Epithelial cell of esophagus (primary cell): ENCODE results near the gene ZNF18.

Source experiments
- DNase-seq: peaks from one replicate; pipeline ENCODE4 v3.0.0; 2010; ENCODE audit warnings: low read depth
- H3K4me3 ChIP-seq: 2 replicates; pipeline ENCODE4 v1.5.1; 2011; ENCODE audit warnings: mild to moderate bottlenecking, low read length, control low read depth
- CTCF ChIP-seq: IDR thresholded peaks from 2 replicates; pipeline ENCODE4 v1.5.1; 2011; ENCODE audit warnings: low read depth, mild to moderate bottlenecking, low read length, control low read depth, inconsistent platforms; ENCODE audit not compliant: insufficient read depth; ENCODE audit errors: missing control alignments

Gene ZNF18

GRCh38 chr17:11997147-11997971 lies at the start of gene ZNF18:
Gene ZNF18 (minus strand): TSS chr17:11997475. CDS start chr17:11992829, 4,646 bp downstream.
- TF ChIP-seq CTCF, result no peak
- peak within 1 kb of the TSS; percentile 76 for H3K4me3 ChIP-seq
- peak; percentile 96 for DNase-seq

GRCh38 chr17:12046786-12047185 lies 49.5 kb upstream of the ZNF18 start:
- no peak for DNase-seq
- TF ChIP-seq CTCF, result no peak

GRCh38 chr17:12043702-12044101 lies 46.4 kb upstream of the ZNF18 start:
- TF ChIP-seq CTCF, result no peak
- DNase-seq, result no peak
- H3K4me3 ChIP-seq, result no peak overlapping the region

More at GRCh38 chr17:12046786-12047185, 49.5 kb upstream of the ZNF18 start:
- no peak overlapping the region for H3K4me3 ChIP-seq

GRCh38 chr17:12041312-12041711 lies 44.0 kb upstream of the ZNF18 start:
- H3K4me3 ChIP-seq, result no peak overlapping the region
- peak; percentile 79 for DNase-seq
- no peak for TF ChIP-seq CTCF

GRCh38 chr17:12040478-12040877 lies 43.2 kb upstream of the ZNF18 start:
- DNase-seq, result peak; percentile 72
- H3K4me3 ChIP-seq, result no peak overlapping the region
- TF ChIP-seq CTCF, result no peak

GRCh38 chr17:12037970-12038369 lies 40.7 kb upstream of the ZNF18 start:
- DNase-seq, result no peak
- no peak for TF ChIP-seq CTCF

GRCh38 chr17:12035673-12036072 lies 38.4 kb upstream of the ZNF18 start:
- no peak overlapping the region for H3K4me3 ChIP-seq
- no peak for TF ChIP-seq CTCF
- DNase-seq, result no peak

More at GRCh38 chr17:12037970-12038369, 40.7 kb upstream of the ZNF18 start:
- no peak overlapping the region for H3K4me3 ChIP-seq
